Subcutaneous adipose tissue (tissue), 4 donors: Measurements from ENCODE around the gene NIPAL4. TPM values are rescaled to one million over a fixed set of nuclear protein-coding genes. Genes with fewer than 3 reads are reported as not detected.

Experiments used
- total RNA-seq, 4 donors: library from RNA; depleted of rRNA; stranded (reverse); fragments of >200 nt; gene quantifications; one replicate each; pipeline ENCODE4 v1.1.0, GENCODE V29; 2016
- TF ChIP-seq, protein P1 (sequence below): fragments of 450-650 bp; IDR thresholded peaks from one replicate; pipeline ENCODE4 v1.5.1; 2016; ENCODE audit warnings: low read depth, mild to moderate bottlenecking, control low read depth, antibody characterized with exemption, moderate library complexity

NIPAL4 gene
- total RNA-seq, 4 donors from 2014 or later = 0.22 to 1.3 TPM; not detected in 2

DNA sequence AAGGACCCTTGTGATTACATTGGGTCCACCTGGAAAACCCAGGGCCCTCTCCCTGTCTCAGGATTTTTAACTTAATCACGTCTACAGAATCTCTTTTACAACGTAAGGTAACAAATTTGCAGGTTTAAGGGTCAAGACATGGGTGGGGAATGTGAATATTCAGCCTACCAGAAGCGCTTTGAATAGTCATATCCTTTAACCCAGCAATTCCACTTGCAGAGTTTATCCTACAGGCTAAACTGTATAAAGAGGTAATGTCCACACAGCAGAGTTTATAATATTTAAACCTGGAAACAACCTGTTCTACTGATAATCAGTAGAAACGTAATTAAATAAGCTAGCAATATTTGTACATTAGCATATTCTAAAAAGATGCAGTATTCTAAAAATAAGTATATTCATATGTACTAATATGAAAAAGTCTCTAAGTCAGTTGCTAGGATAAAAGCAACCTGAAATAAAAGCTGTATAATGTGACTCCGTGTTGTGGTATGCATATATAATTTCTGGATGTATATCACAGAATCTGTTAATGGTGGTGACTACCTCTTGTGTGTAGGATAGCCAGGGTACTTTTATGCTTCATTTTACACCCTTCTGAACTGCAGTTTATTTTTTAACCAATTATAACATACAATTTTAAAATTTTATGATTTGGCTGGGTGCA, 14.1 kb upstream of the NIPAL4 start:
- TF ChIP-seq, protein P1, sequence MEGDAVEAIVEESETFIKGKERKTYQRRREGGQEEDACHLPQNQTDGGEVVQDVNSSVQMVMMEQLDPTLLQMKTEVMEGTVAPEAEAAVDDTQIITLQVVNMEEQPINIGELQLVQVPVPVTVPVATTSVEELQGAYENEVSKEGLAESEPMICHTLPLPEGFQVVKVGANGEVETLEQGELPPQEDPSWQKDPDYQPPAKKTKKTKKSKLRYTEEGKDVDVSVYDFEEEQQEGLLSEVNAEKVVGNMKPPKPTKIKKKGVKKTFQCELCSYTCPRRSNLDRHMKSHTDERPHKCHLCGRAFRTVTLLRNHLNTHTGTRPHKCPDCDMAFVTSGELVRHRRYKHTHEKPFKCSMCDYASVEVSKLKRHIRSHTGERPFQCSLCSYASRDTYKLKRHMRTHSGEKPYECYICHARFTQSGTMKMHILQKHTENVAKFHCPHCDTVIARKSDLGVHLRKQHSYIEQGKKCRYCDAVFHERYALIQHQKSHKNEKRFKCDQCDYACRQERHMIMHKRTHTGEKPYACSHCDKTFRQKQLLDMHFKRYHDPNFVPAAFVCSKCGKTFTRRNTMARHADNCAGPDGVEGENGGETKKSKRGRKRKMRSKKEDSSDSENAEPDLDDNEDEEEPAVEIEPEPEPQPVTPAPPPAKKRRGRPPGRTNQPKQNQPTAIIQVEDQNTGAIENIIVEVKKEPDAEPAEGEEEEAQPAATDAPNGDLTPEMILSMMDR = no peak

DNA sequence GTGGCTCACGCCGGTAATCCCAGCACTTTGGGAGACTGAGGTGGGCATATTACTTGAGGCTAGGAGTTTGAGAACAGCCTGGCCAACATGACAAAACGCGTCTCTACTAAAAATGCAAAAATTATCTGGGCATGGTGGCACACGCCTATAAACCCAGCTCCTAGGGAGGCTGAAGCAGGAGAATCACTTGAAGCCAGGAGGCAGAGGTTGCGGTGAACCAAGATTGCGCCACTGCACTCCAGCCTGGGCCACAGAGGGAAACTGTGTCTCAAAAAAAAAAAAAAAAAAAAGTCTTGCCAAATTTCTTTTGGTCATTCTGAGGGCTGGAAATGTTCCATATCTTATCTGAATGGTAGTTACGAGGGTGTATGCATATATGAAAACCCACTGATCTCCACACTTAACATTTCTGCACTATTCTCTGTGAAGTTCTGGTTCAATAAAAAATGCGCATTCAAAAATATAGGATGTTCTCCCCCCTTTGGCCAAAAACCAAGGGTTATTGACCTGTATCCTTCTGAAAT, 13.5 kb upstream of the NIPAL4 start:
- TF ChIP-seq, protein P1 = no peak

- TF ChIP-seq, protein P1 = no peak
Measured at GRCh38 chr5:157447201-157447637, 12.8 kb upstream of the NIPAL4 start.

- TF ChIP-seq, protein P1 = no peak
Measured at GRCh38 chr5:157449011-157449723, 10.8 kb upstream of the NIPAL4 start.

- TF ChIP-seq, protein P1 = no peak
Measured at GRCh38 chr5:157450024-157450423, 10.0 kb upstream of the NIPAL4 start.

DNA sequence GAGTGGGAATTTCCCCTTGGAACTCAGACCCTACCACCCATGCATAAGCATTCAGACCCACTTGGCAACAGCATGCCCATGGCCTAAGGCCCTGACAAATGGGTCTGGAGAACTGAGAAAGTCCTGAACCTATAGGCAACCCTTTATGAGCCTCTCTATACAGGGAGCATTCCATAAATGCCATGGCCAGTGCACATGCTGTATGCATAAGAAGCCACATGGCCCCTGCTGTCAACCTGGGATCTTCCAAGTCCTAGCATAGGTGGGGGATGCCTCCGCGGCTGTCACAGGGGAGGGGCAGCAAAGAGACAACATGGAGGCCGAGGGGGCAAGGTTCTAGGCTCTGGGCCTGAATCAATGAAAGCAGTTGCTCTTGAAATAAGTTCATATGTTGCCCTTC, 8.2 kb upstream of the NIPAL4 start:
- TF ChIP-seq, protein P1 = no peak

- TF ChIP-seq, protein P1 = no peak
Measured at GRCh38 chr5:157454273-157454672, 5.7 kb upstream of the NIPAL4 start.
